Liver (tissue), 9 donors: Measurements from ENCODE around the gene ADGRG1. TPM values are rescaled to one million over a fixed set of nuclear protein-coding genes. Genes with fewer than 3 reads are reported as not detected.

ENCODE experiments used
- DNase-seq: peaks from one replicate; pipeline ENCODE4 v3.0.0-alpha.2; 2017; ENCODE audit warnings: low spot score
- H3K27ac ChIP-seq, 2 donors: one replicate each; pipeline ENCODE4 v1.7.0; 2013; ENCODE audit warnings: inconsistent platforms in 2 of 2, low read length in 2 of 2, control low read depth in 1 of 2, low read depth in 1 of 2, mild to moderate bottlenecking in 1 of 2
- H3K27me3 ChIP-seq, 4 donors: one replicate each; pipeline versions ENCODE4 v1.6.1 to v1.7.0; 2013; ENCODE audit warnings: low read length in 3 of 4, inconsistent platforms in 1 of 4, mild to moderate bottlenecking in 1 of 4, moderate library complexity in 1 of 4; ENCODE audit not compliant: control insufficient read depth in 4 of 4, insufficient read depth in 4 of 4
- H3K36me3 ChIP-seq, 4 donors: one replicate each; pipeline versions ENCODE4 v1.6.1 to v1.7.0; 2013; ENCODE audit warnings: low read length in 3 of 4, mild to moderate bottlenecking in 3 of 4, low read depth in 1 of 4, moderate library complexity in 1 of 4; ENCODE audit not compliant: control insufficient read depth in 4 of 4, insufficient read depth in 3 of 4
- H3K4me1 ChIP-seq, 4 donors: one replicate each; pipeline versions ENCODE4 v1.6.1 to v1.7.0; 2013; ENCODE audit warnings: low read length in 3 of 4, mild to moderate bottlenecking in 3 of 4, moderate library complexity in 1 of 4; ENCODE audit not compliant: control insufficient read depth in 4 of 4, insufficient read depth in 4 of 4
- H3K4me3 ChIP-seq, 3 donors: one replicate each; pipeline versions ENCODE4 v1.6.1 to v1.7.0; 2013; ENCODE audit warnings: low read length in 3 of 3, control low read depth in 1 of 3, low read depth in 1 of 3, mild to moderate bottlenecking in 1 of 3
- H3K9ac ChIP-seq, 2 donors: one replicate each; pipeline ENCODE4 v1.7.0; 2013; ENCODE audit warnings: low read length in 2 of 2, mild to moderate bottlenecking in 2 of 2, moderate library complexity in 2 of 2, control low read depth in 1 of 2, low read depth in 1 of 2
- H3K9me3 ChIP-seq, 4 donors: one replicate each; pipeline versions ENCODE4 v1.6.1 to v1.7.0; 2013; ENCODE audit warnings: low read length in 3 of 4; ENCODE audit not compliant: control insufficient read depth in 4 of 4
- EGR1 ChIP-seq, 2 donors: IDR thresholded peaks; 2 replicates each; pipeline ENCODE4 v1.6.1; 2016 to 2018; ENCODE audit warnings: antibody characterized with exemption in 2 of 2, low read depth in 2 of 2
- FOXA1 ChIP-seq: IDR thresholded peaks from 2 replicates; pipeline ENCODE4 v1.6.1; 2016; ENCODE audit warnings: antibody characterized with exemption
- FOXA2 ChIP-seq: IDR thresholded peaks from 2 replicates; pipeline ENCODE4 v1.6.1; 2016; ENCODE audit warnings: antibody characterized with exemption
- GABPA ChIP-seq, 2 donors: IDR thresholded peaks in 1 of 2; conservative IDR thresholded peaks in 1 of 2; 2 replicates each; pipeline ENCODE4 v1.6.1; 2016; ENCODE audit warnings: antibody characterized with exemption in 2 of 2, mild to moderate bottlenecking in 1 of 2, moderate library complexity in 1 of 2
- HNF4A ChIP-seq, 2 donors: conservative IDR thresholded peaks; 2 replicates each; pipeline ENCODE4 v1.6.1; 2016; ENCODE audit warnings: antibody characterized with exemption in 2 of 2, mild to moderate bottlenecking in 2 of 2
- HNF4G ChIP-seq: IDR thresholded peaks from 2 replicates; pipeline ENCODE4 v1.6.1; 2016; ENCODE audit warnings: antibody characterized with exemption
- JUND ChIP-seq, 2 donors: IDR thresholded peaks; 2 replicates each; pipeline ENCODE4 v1.6.1; 2016; ENCODE audit warnings: antibody characterized with exemption in 2 of 2
- NR2F2 ChIP-seq: IDR thresholded peaks from 2 replicates; pipeline ENCODE4 v1.6.1; 2016; ENCODE audit warnings: antibody characterized with exemption
- RAD21 ChIP-seq, 2 donors: IDR thresholded peaks; 2 replicates each; pipeline ENCODE4 v1.6.1; 2016; ENCODE audit warnings: antibody characterized with exemption in 2 of 2, mild to moderate bottlenecking in 2 of 2
- RXRA ChIP-seq, 2 donors: IDR thresholded peaks; 2 replicates each; pipeline ENCODE4 v1.6.1; 2017 to 2018; ENCODE audit warnings: antibody characterized with exemption in 2 of 2, mild to moderate bottlenecking in 1 of 2
- SP1 ChIP-seq: IDR thresholded peaks from 2 replicates; pipeline ENCODE4 v1.6.1; 2018; ENCODE audit warnings: antibody characterized with exemption, mild to moderate bottlenecking
- TAF1 ChIP-seq: conservative IDR thresholded peaks from 2 replicates; pipeline ENCODE4 v1.6.1; 2016; ENCODE audit warnings: antibody characterized with exemption, mild to moderate bottlenecking
- YY1 ChIP-seq: IDR thresholded peaks from 2 replicates; pipeline ENCODE4 v1.6.1; 2016; ENCODE audit warnings: antibody characterized with exemption, mild to moderate bottlenecking
- WGBS: extraction: QIAGEN DNeasy Blood & Tissue Kit; methylation state at CpG from one replicate; pipeline ENCODE4 v1.1.7; 2013; 5-methylcytosine and 5-hydroxymethylcytosine counted together
- polyA plus RNA-seq, 2 donors: library from polyadenylated mRNA; stranded (reverse) in 1 of 2; unstranded in 1 of 2; fragments of 200-250 nt in 1 of 2; fragments of >200 nt in 1 of 2; fragmentation: Nextera tagmentation in 1 of 2; extraction: Ambion mirVana in 1 of 2; gene quantifications; one replicate each; pipeline versions ENCODE4 v1.2.1 to v1.2.3, GENCODE V29; 2013 to 2015
- total RNA-seq, 2 donors: library from RNA; depleted of rRNA; stranded (reverse); fragments of >200 nt; gene quantifications; one replicate each; pipeline ENCODE4 v1.2.3, GENCODE V29; 2014
- TF ChIP-seq, protein P1 (sequence below): IDR thresholded peaks from 2 replicates; pipeline ENCODE4 v1.6.1; 2016; ENCODE audit warnings: antibody characterized with exemption, mild to moderate bottlenecking
- TF ChIP-seq, protein P2 (sequence below): IDR thresholded peaks from 2 replicates; pipeline ENCODE4 v1.6.1; 2016; ENCODE audit warnings: antibody characterized with exemption
- TF ChIP-seq, protein P3 (sequence below): fragments of 150-350 bp; IDR thresholded peaks from 2 replicates; pipeline ENCODE4 v1.5.1; 2017; ENCODE audit warnings: improper control_type of control experiment, low read depth, low read length; ENCODE audit not compliant: missing input control
- TF ChIP-seq, protein P4 (sequence below): IDR thresholded peaks from 2 replicates; pipeline ENCODE4 v1.6.1; 2016; ENCODE audit warnings: antibody characterized with exemption
- TF ChIP-seq, protein P5 (sequence below): IDR thresholded peaks from 2 replicates; pipeline ENCODE4 v1.6.1; 2016; ENCODE audit warnings: antibody characterized with exemption
- donor health status: healthy.
- donor health status: healthy.
- donor health status: healthy.
- donor health status: healthy.
- donor health status: healthy.

ADGRG1 gene
- total and polyA plus RNA-seq, 4 donors: 1.7 to 3.3 (median 2.0) TPM

- H3K27ac ChIP-seq: no peak overlapping the region
- no peak for DNase-seq
- 91% methylated on average over 10 of the region's 10 CpGs for WGBS
- TF ChIP-seq RAD21 (IDR thresholded peaks at IDR 0.05): no peak
- TF ChIP-seq, protein P1, sequence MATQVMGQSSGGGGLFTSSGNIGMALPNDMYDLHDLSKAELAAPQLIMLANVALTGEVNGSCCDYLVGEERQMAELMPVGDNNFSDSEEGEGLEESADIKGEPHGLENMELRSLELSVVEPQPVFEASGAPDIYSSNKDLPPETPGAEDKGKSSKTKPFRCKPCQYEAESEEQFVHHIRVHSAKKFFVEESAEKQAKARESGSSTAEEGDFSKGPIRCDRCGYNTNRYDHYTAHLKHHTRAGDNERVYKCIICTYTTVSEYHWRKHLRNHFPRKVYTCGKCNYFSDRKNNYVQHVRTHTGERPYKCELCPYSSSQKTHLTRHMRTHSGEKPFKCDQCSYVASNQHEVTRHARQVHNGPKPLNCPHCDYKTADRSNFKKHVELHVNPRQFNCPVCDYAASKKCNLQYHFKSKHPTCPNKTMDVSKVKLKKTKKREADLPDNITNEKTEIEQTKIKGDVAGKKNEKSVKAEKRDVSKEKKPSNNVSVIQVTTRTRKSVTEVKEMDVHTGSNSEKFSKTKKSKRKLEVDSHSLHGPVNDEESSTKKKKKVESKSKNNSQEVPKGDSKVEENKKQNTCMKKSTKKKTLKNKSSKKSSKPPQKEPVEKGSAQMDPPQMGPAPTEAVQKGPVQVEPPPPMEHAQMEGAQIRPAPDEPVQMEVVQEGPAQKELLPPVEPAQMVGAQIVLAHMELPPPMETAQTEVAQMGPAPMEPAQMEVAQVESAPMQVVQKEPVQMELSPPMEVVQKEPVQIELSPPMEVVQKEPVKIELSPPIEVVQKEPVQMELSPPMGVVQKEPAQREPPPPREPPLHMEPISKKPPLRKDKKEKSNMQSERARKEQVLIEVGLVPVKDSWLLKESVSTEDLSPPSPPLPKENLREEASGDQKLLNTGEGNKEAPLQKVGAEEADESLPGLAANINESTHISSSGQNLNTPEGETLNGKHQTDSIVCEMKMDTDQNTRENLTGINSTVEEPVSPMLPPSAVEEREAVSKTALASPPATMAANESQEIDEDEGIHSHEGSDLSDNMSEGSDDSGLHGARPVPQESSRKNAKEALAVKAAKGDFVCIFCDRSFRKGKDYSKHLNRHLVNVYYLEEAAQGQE: no peak
- no peak for TF ChIP-seq GABPA (IDR thresholded peaks at IDR 0.05 in 1 of 2, conservative IDR thresholded peaks at IDR 0.05 in 1 of 2)
- no peak for TF ChIP-seq FOXA1
- TF ChIP-seq, protein P2, sequence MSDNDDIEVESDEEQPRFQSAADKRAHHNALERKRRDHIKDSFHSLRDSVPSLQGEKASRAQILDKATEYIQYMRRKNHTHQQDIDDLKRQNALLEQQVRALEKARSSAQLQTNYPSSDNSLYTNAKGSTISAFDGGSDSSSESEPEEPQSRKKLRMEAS: no peak
- no peak for TF ChIP-seq SP1
- no peak for TF ChIP-seq RXRA (IDR thresholded peaks at IDR 0.05)
- TF ChIP-seq TAF1: no peak
- no peak for TF ChIP-seq JUND (IDR thresholded peaks at IDR 0.05)
- TF ChIP-seq, protein P3, sequence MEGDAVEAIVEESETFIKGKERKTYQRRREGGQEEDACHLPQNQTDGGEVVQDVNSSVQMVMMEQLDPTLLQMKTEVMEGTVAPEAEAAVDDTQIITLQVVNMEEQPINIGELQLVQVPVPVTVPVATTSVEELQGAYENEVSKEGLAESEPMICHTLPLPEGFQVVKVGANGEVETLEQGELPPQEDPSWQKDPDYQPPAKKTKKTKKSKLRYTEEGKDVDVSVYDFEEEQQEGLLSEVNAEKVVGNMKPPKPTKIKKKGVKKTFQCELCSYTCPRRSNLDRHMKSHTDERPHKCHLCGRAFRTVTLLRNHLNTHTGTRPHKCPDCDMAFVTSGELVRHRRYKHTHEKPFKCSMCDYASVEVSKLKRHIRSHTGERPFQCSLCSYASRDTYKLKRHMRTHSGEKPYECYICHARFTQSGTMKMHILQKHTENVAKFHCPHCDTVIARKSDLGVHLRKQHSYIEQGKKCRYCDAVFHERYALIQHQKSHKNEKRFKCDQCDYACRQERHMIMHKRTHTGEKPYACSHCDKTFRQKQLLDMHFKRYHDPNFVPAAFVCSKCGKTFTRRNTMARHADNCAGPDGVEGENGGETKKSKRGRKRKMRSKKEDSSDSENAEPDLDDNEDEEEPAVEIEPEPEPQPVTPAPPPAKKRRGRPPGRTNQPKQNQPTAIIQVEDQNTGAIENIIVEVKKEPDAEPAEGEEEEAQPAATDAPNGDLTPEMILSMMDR: no peak
- no peak for TF ChIP-seq YY1
- no peak for TF ChIP-seq EGR1 (IDR thresholded peaks at IDR 0.05; ENCODE audit: low read depth in 2 of 2)
- TF ChIP-seq NR2F2: no peak
- TF ChIP-seq HNF4G: no peak
- TF ChIP-seq, protein P4, sequence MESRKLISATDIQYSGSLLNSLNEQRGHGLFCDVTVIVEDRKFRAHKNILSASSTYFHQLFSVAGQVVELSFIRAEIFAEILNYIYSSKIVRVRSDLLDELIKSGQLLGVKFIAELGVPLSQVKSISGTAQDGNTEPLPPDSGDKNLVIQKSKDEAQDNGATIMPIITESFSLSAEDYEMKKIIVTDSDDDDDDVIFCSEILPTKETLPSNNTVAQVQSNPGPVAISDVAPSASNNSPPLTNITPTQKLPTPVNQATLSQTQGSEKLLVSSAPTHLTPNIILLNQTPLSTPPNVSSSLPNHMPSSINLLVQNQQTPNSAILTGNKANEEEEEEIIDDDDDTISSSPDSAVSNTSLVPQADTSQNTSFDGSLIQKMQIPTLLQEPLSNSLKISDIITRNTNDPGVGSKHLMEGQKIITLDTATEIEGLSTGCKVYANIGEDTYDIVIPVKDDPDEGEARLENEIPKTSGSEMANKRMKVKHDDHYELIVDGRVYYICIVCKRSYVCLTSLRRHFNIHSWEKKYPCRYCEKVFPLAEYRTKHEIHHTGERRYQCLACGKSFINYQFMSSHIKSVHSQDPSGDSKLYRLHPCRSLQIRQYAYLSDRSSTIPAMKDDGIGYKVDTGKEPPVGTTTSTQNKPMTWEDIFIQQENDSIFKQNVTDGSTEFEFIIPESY: no peak
- TF ChIP-seq FOXA2: no peak
- TF ChIP-seq, protein P5, sequence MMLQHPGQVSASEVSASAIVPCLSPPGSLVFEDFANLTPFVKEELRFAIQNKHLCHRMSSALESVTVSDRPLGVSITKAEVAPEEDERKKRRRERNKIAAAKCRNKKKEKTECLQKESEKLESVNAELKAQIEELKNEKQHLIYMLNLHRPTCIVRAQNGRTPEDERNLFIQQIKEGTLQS: no peak
- no peak for TF ChIP-seq HNF4A (conservative IDR thresholded peaks at IDR 0.05)
- no peak overlapping the region for H3K4me3 ChIP-seq
- no peak overlapping the region for H3K9ac ChIP-seq
- H3K9me3 ChIP-seq: no peaks in the 10 kb centered on the region
- H3K36me3 ChIP-seq: no peaks in the 10 kb centered on the region
- no peaks in the 10 kb centered on the region for H3K27me3 ChIP-seq
- no peaks in the 10 kb centered on the region for H3K4me1 ChIP-seq
Measured at GRCh38 chr16:57658130-57658877, 29.9 kb downstream of the ADGRG1 start.
